ENCODE measurements around the gene REEP3.

REEP3 gene

GRCh38 chr10:63628526-63629362 is 107.5 kb downstream of the REEP3 start:
- TF ChIP-seq CTCF (IDR thresholded peaks at IDR 0.05; ENCODE audit: low read depth, low read length) = no peak
- Histone ChIP-seq H3K4me3 (ENCODE audit: low read depth, low read length) (peak overlapping the region; percentile 82), H3K4me1 (peaks cover 4% of the 10 kb centered on the region), H3K9me3 (no peaks in the 10 kb centered on the region), H3K27me3 (no peaks in the 10 kb centered on the region), H3K36me3 (no peaks in the 10 kb centered on the region)
- DNase-seq = peak; percentile 81

- Histone ChIP-seq H3K9me3 (no peaks in the 10 kb centered on the region), H3K27me3 (no peaks in the 10 kb centered on the region), H3K4me1 (peaks cover 4% of the 10 kb centered on the region), H3K36me3 (no peaks in the 10 kb centered on the region), H3K4me3 (ENCODE audit: low read depth, low read length) (peak overlapping the region; percentile 82)
- TF ChIP-seq CTCF (IDR thresholded peaks at IDR 0.05; ENCODE audit: low read depth, low read length) = peak; percentile 85
- peak; percentile 95 for DNase-seq
Measured at GRCh38 chr10:63629363-63630084, 108.3 kb downstream of the REEP3 start.

GRCh38 chr10:63630085-63630930 is 109.1 kb downstream of the REEP3 start:
- Histone ChIP-seq H3K27me3 (no peaks in the 10 kb centered on the region), H3K9me3 (no peaks in the 10 kb centered on the region), H3K4me3 (ENCODE audit: low read depth, low read length) (peak overlapping the region; percentile 82), H3K4me1 (peaks cover 4% of the 10 kb centered on the region), H3K36me3 (no peaks in the 10 kb centered on the region)
- DNase-seq = peak; percentile 95
- no peak for TF ChIP-seq CTCF (IDR thresholded peaks at IDR 0.05; ENCODE audit: low read depth, low read length)

- Histone ChIP-seq H3K36me3 (no peaks in the 10 kb centered on the region), H3K4me3 (ENCODE audit: low read depth, low read length) (peak overlapping the region; percentile 82), H3K4me1 (peaks cover 4% of the 10 kb centered on the region), H3K27me3 (no peaks in the 10 kb centered on the region), H3K9me3 (no peaks in the 10 kb centered on the region)
- DNase-seq = no peak
- TF ChIP-seq CTCF (IDR thresholded peaks at IDR 0.05; ENCODE audit: low read depth, low read length) = no peak
Measured at GRCh38 chr10:63630931-63631680, 109.9 kb downstream of the REEP3 start.

GRCh38 chr10:63631991-63632390 is 110.8 kb downstream of the REEP3 start:
- Histone ChIP-seq H3K4me1 (peaks cover 4% of the 10 kb centered on the region), H3K27me3 (no peaks in the 10 kb centered on the region), H3K4me3 (ENCODE audit: low read depth, low read length) (no peak overlapping the region), H3K9me3 (no peaks in the 10 kb centered on the region), H3K36me3 (no peaks in the 10 kb centered on the region)
- DNase-seq = no peak
- TF ChIP-seq CTCF (IDR thresholded peaks at IDR 0.05; ENCODE audit: low read depth, low read length) = no peak

All from BE2C (cell line).